GM10248 (cell line): ENCODE data around the gene CALR3.
A peak's percentile ranks its signal among the peaks of the same experiment; 100 is the strongest.
"Not testable (repeated sequence)": the region's sequence is repeated elsewhere in the genome, so short reads cannot be mapped to it uniquely, and the experiment has no call there.

Experiments used
- CTCF ChIA-PET: fragments of 300-600 bp; sonication (Branson Sonifier 250); formaldehyde crosslinking; extraction: SDS; loops from one replicate; lab custom pipeline; 2021; ENCODE audit warnings: antibody characterized with exemption; lab: Yijun Ruan, JAX
- POLR2A ChIA-PET: fragments of 350-650 bp; sonication (Branson Sonifier 250); formaldehyde crosslinking; extraction: SDS; loops from one replicate; lab custom pipeline; 2020; ENCODE audit warnings: antibody characterized with exemption; lab: Yijun Ruan, JAX
- DNase-seq: peaks from one replicate; pipeline ENCODE4 v3.0.0; 2012; ENCODE audit errors: extremely low spot score
- TF ChIP-seq, protein P1 (sequence below): IDR thresholded peaks from 2 replicates; pipeline ENCODE4 v1.5.1; 2012; ENCODE audit warnings: mild to moderate bottlenecking, low read depth; ENCODE audit errors: extremely low read depth, missing control alignments, control extremely low read depth

CALR3 gene

DNA sequence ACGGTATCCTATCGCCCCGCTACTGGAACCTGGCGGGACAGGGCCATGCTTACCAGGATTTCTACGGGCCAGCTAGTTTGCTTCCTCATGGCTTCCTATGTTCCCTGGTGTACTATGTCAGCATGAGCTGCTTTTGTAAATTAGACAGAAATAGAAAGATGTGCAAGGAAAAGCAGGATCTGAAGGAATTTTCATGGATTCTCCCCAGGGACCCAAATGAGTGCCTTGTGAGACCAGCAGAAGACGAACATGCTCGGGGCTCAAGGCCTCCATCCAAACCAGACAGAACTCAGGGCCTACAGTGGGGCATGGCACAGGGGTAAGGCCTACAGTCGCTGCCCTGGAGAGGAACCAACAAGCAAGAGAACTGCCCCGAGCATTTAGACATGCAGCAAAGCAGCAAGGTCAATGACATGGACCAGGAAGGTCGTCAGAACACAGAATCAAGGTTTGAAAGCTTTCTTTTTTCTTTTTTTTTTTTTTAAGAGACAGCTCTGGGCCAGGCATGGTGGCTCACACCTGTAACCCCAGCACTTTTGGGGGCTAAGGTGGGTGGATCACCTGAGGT, 41.5 kb downstream of the CALR3 start:
- TF ChIP-seq, protein P1, sequence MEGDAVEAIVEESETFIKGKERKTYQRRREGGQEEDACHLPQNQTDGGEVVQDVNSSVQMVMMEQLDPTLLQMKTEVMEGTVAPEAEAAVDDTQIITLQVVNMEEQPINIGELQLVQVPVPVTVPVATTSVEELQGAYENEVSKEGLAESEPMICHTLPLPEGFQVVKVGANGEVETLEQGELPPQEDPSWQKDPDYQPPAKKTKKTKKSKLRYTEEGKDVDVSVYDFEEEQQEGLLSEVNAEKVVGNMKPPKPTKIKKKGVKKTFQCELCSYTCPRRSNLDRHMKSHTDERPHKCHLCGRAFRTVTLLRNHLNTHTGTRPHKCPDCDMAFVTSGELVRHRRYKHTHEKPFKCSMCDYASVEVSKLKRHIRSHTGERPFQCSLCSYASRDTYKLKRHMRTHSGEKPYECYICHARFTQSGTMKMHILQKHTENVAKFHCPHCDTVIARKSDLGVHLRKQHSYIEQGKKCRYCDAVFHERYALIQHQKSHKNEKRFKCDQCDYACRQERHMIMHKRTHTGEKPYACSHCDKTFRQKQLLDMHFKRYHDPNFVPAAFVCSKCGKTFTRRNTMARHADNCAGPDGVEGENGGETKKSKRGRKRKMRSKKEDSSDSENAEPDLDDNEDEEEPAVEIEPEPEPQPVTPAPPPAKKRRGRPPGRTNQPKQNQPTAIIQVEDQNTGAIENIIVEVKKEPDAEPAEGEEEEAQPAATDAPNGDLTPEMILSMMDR = no peak
- CTCF ChIA-PET = interaction anchor here (0.8 kb wide), 1 partner anchor 10 kb away, joined by 3 read pairs; no protein-coding TSS in a partner anchor
- DNase-seq = no peak
- POLR2A ChIA-PET = interaction anchor here (0.7 kb wide), 1 partner anchor 139 kb away, joined by 5 read pairs; no protein-coding TSS in a partner anchor

DNA sequence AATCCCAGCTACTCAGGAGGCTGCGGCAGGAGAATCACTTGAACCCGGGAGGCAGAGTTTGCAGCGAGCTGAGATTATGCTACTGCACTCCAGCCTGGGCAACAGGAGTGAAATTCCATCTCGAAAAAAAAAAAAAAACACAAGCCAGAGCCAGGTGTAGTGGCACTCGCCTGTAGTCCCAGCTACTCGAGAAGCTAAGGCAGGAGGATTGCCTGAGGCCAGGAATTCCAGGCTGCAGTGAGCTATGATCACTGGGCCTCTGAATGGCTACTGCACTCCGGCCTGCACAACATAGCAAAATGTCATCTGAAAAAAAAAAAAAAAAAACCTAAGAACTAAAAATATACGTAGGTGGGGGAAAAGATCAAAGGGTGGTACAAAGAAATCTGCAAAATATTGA, 43.6 kb downstream of the CALR3 start:
- ChIA-PET POLR2A (interaction anchor here (0.6 to 0.7 kb wide), 3 partner anchors 14 to 65 kb away, joined by 3 to 5 read pairs (median 5); no protein-coding TSS in a partner anchor), CTCF (interaction anchor here (0.7 to 1.8 kb wide), 2 partner anchors 11 kb away, joined by 4 read pairs; no protein-coding TSS in a partner anchor)
- no peak for DNase-seq
- TF ChIP-seq, protein P1 = no peak

DNA sequence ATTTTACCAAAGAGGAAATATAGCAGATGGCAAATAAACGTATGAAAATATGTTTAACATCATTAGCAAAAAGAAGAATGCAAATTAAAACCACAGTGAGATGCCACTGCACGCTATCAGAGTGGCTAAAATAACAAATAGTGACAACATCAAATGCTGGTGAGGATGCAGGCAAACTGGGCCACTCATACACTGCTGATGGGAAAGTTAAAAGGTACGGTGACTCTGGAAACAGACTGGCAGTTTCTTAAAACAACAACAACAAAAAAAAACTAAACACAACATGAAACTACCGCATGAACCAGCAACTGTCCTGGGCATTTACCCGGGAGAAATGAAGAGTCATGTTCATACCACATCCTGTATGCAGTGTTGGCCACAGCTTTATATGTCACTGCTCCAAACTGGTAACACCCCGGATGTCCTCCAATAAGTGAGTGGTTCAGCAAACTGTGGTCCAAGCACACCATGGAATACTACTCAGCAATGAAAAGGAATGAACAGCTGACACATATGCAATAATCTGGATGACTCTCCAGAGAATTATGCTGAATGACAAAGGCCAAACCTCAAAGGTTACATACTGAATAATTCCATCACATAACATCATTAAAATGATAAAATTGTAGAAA, 46.5 kb downstream of the CALR3 start:
- ChIA-PET POLR2A (interaction anchor here (0.5 to 0.6 kb wide), 3 partner anchors 11 to 186 kb away, joined by 3 to 7 read pairs (median 3); no protein-coding TSS in a partner anchor), CTCF (interaction anchor here (1.5 to 2.6 kb wide), 2 partner anchors 9 to 14 kb away, joined by 3 to 6 read pairs; no protein-coding TSS in a partner anchor)
- TF ChIP-seq, protein P1 = no peak
- peak; percentile 61 for DNase-seq

DNA sequence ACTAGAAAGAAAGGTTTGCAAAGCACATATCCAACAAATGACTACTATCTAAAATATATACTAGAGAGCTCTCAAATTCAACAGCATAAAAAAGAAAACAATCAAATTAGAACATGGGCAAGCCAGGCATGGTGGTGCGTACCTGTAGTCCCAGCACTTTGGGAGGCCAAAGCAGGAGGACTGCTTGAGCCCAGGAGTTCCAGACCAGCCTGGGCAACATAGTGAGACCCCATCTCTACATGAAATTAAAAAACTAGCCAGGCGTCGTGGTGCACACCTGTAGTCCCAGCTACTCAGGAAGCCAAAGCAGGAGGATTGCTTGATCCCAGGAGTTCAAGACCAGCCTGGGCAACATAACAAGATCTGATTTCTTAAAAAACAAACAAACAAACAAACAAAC, 47.1 kb downstream of the CALR3 start:
- DNase-seq = not testable (repeated sequence)
- CTCF ChIA-PET = interaction anchor here (1.5 to 2.6 kb wide), 2 partner anchors 9 to 13 kb away, joined by 3 to 6 read pairs; no protein-coding TSS in a partner anchor
- POLR2A ChIA-PET = interaction anchor here (0.6 kb wide), 2 partner anchors 10 to 83 kb away, joined by 3 read pairs; no protein-coding TSS in a partner anchor

DNA sequence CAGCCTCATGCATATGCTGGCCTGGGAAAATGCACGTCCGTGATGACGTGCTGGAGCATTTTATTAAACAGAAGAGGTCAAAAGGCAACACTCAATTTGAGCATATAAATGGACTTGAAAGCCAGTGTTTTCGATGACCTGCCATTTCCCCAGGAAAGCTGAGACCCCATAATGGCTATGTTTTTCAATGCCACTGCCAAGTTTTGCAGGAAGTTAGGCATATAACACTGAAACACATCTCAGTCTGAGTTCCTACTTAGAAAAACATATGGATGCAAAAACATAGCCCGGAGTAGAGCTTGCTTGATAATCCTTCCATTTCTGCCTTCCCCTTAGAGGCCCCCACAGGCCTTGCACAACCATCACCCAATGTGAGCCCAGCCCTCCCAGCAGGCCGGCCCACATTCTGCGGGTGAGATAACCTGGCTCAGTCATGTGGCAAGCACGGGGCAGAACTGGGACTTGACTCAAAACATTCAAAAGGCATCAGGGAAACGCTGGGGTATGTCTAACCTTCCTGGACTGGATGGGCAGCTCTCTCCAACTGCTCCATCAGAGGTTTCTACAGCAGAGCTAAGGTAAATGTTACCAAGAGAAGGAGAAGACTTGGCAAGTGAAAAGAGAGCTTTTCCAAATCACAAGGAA, 49.1 kb downstream of the CALR3 start:
- CTCF ChIA-PET = interaction anchor here (0.8 to 2.6 kb wide), 3 partner anchors 9 to 24 kb away, joined by 3 to 6 read pairs (median 5); no protein-coding TSS in a partner anchor
- peak; percentile 68 for DNase-seq
- POLR2A ChIA-PET = no interaction called here
- TF ChIP-seq, protein P1 = no peak

DNA sequence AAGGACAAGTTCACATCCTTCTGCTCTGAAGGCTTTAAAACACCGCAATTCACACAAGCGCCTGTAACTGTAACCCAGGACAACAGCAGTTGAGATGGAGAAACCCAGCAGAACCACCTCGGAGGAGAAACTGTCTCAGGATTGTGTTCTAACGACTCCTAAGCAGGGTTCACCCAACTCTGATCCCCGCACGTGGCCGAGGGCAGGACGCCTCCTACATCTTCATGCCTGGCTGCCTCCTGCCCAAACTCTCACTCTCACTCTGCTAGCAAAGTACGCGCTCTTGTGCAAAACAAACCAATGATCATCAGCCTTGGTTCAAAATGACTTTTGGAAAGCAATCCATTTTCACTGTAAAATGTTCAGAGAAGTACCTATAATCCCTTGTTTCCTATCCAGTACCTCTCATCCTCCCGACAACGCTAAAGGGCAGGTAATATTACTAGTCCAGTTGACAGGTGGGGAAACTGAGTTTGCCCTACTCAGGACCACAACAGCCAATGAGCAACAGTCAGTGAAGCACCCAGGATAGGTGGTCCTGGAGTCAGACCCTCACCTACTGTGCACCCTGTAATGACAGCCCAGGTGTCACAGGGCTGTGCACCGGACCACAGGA, 49.8 kb downstream of the CALR3 start:
- ChIA-PET POLR2A (interaction anchor here (0.6 kb wide), 1 partner anchor 294 kb away, joined by 3 read pairs; no protein-coding TSS in a partner anchor), CTCF (interaction anchor here (0.8 to 1.4 kb wide), 2 partner anchors 10 to 11 kb away, joined by 3 read pairs; no protein-coding TSS in a partner anchor)
- TF ChIP-seq, protein P1 = no peak
- DNase-seq = peak; percentile 65
